ENCODE results near the gene SUN1. TPM values are rescaled to one million over a fixed set of nuclear protein-coding genes. Genes with fewer than 3 reads are reported as not detected.

Gene SUN1
- total and polyA plus RNA-seq, 2 experiments from 2014 or later = 63.3 to 145 TPM

DNA sequence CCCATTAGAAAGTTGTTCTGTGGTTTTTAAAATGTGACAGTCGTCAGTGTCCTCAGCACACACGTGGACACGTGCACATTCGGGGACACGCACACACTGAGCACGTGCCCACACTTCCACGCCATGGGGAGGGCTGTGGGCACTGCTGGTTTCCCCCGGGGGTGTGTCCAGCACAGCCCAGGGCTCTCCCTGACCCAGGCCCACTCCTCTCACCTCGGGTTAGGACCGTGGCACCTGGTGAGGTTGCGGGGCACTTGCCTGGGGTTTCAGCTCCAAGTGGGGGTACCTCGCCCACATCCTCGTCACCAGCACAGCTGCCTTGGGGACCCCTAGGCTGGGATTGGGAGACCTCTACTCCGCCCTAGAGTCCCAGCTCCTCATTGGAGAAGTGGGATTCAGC is 64.8 kb downstream of the SUN1 start (continued):
- TF ChIP-seq, protein P1, sequence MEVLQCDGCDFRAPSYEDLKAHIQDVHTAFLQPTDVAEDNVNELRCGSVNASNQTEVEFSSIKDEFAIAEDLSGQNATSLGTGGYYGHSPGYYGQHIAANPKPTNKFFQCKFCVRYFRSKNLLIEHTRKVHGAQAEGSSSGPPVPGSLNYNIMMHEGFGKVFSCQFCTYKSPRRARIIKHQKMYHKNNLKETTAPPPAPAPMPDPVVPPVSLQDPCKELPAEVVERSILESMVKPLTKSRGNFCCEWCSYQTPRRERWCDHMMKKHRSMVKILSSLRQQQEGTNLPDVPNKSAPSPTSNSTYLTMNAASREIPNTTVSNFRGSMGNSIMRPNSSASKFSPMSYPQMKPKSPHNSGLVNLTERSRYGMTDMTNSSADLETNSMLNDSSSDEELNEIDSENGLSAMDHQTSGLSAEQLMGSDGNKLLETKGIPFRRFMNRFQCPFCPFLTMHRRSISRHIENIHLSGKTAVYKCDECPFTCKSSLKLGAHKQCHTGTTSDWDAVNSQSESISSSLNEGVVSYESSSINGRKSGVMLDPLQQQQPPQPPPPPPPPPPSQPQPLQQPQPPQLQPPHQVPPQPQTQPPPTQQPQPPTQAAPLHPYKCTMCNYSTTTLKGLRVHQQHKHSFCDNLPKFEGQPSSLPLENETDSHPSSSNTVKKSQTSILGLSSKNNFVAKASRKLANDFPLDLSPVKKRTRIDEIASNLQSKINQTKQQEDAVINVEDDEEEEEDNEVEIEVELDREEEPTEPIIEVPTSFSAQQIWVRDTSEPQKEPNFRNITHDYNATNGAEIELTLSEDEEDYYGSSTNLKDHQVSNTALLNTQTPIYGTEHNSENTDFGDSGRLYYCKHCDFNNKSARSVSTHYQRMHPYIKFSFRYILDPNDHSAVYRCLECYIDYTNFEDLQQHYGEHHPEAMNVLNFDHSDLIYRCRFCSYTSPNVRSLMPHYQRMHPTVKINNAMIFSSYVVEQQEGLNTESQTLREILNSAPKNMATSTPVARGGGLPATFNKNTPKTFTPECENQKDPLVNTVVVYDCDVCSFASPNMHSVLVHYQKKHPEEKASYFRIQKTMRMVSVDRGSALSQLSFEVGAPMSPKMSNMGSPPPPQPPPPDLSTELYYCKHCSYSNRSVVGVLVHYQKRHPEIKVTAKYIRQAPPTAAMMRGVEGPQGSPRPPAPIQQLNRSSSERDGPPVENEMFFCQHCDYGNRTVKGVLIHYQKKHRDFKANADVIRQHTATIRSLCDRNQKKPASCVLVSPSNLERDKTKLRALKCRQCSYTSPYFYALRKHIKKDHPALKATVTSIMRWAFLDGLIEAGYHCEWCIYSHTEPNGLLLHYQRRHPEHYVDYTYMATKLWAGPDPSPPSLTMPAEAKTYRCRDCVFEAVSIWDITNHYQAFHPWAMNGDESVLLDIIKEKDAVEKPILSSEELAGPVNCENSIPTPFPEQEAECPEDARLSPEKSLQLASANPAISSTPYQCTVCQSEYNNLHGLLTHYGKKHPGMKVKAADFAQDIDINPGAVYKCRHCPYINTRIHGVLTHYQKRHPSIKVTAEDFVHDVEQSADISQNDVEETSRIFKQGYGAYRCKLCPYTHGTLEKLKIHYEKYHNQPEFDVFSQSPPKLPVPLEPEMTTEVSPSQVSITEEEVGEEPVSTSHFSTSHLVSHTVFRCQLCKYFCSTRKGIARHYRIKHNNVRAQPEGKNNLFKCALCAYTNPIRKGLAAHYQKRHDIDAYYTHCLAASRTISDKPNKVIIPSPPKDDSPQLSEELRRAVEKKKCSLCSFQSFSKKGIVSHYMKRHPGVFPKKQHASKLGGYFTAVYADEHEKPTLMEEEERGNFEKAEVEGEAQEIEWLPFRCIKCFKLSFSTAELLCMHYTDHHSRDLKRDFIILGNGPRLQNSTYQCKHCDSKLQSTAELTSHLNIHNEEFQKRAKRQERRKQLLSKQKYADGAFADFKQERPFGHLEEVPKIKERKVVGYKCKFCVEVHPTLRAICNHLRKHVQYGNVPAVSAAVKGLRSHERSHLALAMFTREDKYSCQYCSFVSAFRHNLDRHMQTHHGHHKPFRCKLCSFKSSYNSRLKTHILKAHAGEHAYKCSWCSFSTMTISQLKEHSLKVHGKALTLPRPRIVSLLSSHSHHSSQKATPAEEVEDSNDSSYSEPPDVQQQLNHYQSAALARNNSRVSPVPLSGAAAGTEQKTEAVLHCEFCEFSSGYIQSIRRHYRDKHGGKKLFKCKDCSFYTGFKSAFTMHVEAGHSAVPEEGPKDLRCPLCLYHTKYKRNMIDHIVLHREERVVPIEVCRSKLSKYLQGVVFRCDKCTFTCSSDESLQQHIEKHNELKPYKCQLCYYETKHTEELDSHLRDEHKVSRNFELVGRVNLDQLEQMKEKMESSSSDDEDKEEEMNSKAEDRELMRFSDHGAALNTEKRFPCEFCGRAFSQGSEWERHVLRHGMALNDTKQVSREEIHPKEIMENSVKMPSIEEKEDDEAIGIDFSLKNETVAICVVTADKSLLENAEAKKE (CRISPR knock-in tag; IDR thresholded peaks at IDR 0.05) = no peak
- TF ChIP-seq NANOG (IDR thresholded peaks at IDR 0.05; ENCODE audit: borderline replicate concordance) = no peak
- TF ChIP-seq EZH2 (IDR thresholded peaks at IDR 0.05; ENCODE audit: low read depth, unreplicated experiment) = no peak
- TF ChIP-seq, protein P2, sequence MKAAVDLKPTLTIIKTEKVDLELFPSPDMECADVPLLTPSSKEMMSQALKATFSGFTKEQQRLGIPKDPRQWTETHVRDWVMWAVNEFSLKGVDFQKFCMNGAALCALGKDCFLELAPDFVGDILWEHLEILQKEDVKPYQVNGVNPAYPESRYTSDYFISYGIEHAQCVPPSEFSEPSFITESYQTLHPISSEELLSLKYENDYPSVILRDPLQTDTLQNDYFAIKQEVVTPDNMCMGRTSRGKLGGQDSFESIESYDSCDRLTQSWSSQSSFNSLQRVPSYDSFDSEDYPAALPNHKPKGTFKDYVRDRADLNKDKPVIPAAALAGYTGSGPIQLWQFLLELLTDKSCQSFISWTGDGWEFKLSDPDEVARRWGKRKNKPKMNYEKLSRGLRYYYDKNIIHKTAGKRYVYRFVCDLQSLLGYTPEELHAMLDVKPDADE (IDR thresholded peaks at IDR 0.05) = no peak
- no peak for TF ChIP-seq ZNF114 (CRISPR knock-in tag; IDR thresholded peaks at IDR 0.05)
- no peak for TF ChIP-seq ZNF331 (CRISPR knock-in tag; IDR thresholded peaks at IDR 0.05; ENCODE audit: low read depth)
- no peak for TF ChIP-seq POLR2AphosphoS5 (IDR thresholded peaks at IDR 0.05; ENCODE audit: low read depth)
- no peak for TF ChIP-seq STAT1 (IDR thresholded peaks at IDR 0.05; ENCODE audit: unreplicated experiment)
- TF ChIP-seq, protein P3, sequence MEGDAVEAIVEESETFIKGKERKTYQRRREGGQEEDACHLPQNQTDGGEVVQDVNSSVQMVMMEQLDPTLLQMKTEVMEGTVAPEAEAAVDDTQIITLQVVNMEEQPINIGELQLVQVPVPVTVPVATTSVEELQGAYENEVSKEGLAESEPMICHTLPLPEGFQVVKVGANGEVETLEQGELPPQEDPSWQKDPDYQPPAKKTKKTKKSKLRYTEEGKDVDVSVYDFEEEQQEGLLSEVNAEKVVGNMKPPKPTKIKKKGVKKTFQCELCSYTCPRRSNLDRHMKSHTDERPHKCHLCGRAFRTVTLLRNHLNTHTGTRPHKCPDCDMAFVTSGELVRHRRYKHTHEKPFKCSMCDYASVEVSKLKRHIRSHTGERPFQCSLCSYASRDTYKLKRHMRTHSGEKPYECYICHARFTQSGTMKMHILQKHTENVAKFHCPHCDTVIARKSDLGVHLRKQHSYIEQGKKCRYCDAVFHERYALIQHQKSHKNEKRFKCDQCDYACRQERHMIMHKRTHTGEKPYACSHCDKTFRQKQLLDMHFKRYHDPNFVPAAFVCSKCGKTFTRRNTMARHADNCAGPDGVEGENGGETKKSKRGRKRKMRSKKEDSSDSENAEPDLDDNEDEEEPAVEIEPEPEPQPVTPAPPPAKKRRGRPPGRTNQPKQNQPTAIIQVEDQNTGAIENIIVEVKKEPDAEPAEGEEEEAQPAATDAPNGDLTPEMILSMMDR (conservative IDR thresholded peaks at IDR 0.05; ENCODE audit: low read depth in 2 of 2) = no peak

Measured in GM23338 (cell line).